Activated T-cell treated with anti-CD3 and anti-CD28 coated beads, Interleukin-2, amount 50 U/mL, for 48 hours (primary cell): ENCODE results near the gene SMC6.

Experiments used
- DNase-seq, 2 experiments: peaks; one replicate each; pipeline ENCODE4 v3.0.0-alpha.2; 2020

SMC6 gene

GRCh38 chr2:17644997-17645720 is 108.5 kb downstream of the SMC6 start:
- no peak for DNase-seq

- peak; percentile 26 to 39 for DNase-seq
These were observed 110.5 kb downstream of the SMC6 start for GRCh38 chr2:17643031-17643615.

DNA sequence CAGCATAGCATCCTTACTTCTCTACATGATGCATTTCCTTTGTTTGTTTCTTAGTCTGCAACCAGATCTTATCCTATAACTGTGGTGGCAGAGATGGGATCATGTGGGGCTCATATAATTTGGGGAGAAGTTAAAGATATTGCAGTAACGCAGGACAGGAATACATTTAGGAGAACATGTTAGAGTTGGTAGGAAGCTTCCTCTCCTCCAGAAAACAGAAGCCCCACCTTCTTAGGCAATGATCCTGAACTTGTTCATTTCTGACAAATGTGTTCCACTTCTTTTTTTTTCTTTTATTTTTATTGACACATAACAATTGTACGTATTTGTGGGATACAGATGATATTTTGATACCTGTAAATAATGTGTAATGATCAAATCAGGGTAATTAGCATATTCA is 113.2 kb downstream of the SMC6 start:
- DNase-seq, result no peak

DNA sequence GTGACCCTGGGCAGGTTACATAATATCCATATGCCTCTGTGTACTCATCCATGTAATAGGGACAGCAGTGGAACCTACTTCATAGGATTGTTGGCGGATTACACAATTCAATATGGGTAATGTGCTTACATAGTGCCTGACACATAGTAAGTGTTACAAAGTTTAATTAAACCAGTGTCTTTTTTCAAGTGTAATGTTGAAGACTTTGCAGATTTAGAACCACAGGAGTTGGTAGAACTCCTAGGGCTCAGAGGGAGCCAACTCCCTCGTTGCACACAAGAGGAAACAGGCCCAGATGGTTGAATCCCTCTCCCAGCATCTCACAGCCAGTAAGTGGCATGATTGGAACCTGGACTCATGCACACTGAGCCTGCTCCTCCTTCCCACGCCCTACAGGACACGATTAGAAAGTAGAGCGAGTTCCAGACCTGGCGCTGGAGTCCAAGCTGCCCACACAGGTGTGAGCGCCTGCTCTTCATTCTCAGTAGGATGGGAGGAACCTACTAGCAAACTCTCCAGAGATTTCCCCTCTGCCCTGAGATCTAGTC is 115.3 kb downstream of the SMC6 start:
- no peak for DNase-seq

- DNase-seq, result no peak
These were observed 116.3 kb downstream of the SMC6 start for GRCh38 chr2:17637131-17637906.

- no peak for DNase-seq
These were observed 117.4 kb downstream of the SMC6 start for GRCh38 chr2:17636257-17636656.

GRCh38 chr2:17634997-17635396 is 118.6 kb downstream of the SMC6 start:
- no peak for DNase-seq

- no peak for DNase-seq
These were observed 123.5 kb downstream of the SMC6 start for GRCh38 chr2:17630089-17630488.

GRCh38 chr2:17628349-17629261 is 125.0 kb downstream of the SMC6 start:
- no peak for DNase-seq

- no peak for DNase-seq
These were observed 126.2 kb downstream of the SMC6 start for GRCh38 chr2:17627434-17627833.

- DNase-seq, result no peak
These were observed 126.6 kb downstream of the SMC6 start for GRCh38 chr2:17626986-17627385.

GRCh38 chr2:17625446-17625845 is 128.2 kb downstream of the SMC6 start:
- no peak for DNase-seq

- no peak for DNase-seq
These were observed 131.8 kb downstream of the SMC6 start for GRCh38 chr2:17621781-17622180.

GRCh38 chr2:17620841-17621240 is 132.8 kb downstream of the SMC6 start:
- DNase-seq, result no peak

- DNase-seq, result no peak
These were observed 133.3 kb downstream of the SMC6 start for GRCh38 chr2:17620280-17620679.

- no peak for DNase-seq
These were observed 135.7 kb downstream of the SMC6 start for GRCh38 chr2:17617955-17618354.

DNA sequence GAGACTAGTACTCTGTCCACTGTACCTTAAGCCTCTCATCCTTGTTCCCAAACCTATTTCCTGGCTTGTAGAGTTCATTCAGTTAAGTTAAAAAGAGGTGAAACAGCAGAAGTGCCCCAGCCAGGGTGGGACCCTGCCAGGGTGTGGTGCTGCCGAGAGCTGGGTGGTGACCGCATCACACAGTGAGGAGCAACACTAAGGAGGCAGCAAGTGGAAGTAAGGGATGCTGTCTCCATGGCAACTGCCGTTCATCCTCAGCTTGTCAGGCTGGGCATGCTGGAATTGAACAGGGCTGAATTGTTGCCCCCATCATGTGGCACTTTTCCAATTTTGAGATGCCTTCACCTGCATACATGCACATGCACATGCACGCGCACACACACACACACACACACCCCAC is 136.1 kb downstream of the SMC6 start:
- no peak for DNase-seq

DNA sequence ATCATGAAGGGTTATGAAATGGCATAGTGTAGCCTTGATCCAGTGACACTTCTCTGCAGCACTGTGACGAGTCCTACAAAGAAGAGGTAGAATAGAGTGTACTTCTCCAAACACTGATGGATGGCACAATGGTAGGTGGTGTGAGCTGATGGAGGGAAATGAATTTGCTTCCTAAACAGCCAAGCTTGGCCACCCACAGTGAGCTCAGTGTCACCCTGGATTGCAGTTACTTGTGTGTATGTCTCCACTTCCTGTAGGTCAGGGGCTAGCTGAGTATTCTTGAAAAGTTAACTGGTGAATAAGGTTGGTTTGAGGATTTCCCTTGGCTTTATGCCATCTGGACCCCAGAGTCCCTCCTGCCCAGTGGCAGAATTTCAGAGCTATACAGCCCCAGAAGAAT is 137.2 kb downstream of the SMC6 start:
- no peak for DNase-seq

DNA sequence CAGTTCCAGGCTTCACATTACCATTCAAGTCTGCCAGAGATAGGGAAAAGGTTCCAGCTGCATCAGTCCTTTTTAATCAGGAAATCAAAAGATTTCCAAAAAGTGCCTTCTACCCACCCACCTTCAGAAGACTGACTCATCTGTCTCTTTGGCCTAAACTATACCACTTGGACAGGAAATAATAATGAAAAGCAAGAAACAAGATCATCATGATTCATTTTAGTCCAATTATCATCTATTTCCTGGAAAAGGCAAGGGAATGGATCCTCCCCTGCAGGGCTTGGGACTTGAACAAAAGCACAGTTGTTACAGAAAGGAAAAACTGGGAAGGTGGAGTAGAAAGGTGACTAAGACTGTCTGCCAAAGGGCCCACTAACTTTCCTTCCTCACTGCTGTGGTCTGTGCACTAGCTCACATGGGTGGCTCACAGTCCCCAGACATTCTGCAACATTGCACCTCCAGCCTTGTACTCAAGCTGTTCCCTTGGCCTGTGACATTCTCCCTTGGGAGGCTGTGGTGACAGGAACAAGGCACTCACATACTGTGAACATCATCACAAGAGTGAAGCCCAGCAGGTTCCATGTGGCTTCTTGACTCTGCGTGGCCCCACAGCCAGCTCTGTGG is 137.8 kb downstream of the SMC6 start:
- no peak for DNase-seq

- no peak for DNase-seq
These were observed 138.5 kb downstream of the SMC6 start for GRCh38 chr2:17615147-17615546.

- DNase-seq, result no peak
These were observed 139.3 kb downstream of the SMC6 start for GRCh38 chr2:17614174-17614930.
